ENCODE results near the gene SMCO2. TPM values are rescaled to one million over a fixed set of nuclear protein-coding genes. Genes with fewer than 3 reads are reported as not detected.

The SMCO2 gene
- total and polyA plus RNA-seq, 7 donors, result 0.15 TPM; not detected in 6

DNA sequence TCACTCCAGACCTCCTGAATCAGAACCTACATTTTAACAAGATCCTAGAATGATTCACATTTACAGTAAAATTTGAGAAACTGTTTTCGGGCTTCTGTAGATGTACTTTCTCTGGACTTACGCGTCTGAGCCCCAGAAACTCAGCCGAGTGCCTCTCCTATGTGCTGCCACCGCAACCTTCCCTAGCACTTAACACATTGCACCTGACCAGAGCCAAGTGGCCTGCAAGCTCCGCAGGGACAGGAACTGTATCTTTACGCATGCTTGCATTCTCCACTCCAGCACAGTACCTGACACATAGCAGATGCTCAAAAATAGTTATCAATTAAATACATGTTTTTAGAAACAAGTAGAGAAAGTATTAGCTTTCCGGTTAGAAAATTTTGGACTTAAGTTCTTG is 1.2 kb downstream of the SMCO2 start:
- intact Hi-C loops (cut with DNase I), result no loop called here
- no peak overlapping the region for H3K27ac ChIP-seq
- no peaks in the 10 kb centered on the region for H3K27me3 ChIP-seq
- WGBS, 2 donors, result 85 to 92% methylated on average over 8 of the region's 8 CpGs
- no peaks in the 10 kb centered on the region for H3K4me1 ChIP-seq
- H3K9me3 ChIP-seq, result peaks cover 0 to 4% (median 1%) of the 10 kb centered on the region in 4 donors
- H3K36me3 ChIP-seq, result no peaks in the 10 kb centered on the region
- no peak for TF ChIP-seq POLR2A (IDR thresholded peaks at IDR 0.05)
- TF ChIP-seq EP300 (IDR thresholded peaks at IDR 0.05), result no peak
- TF ChIP-seq POLR2AphosphoS5 (IDR thresholded peaks at IDR 0.05), result no peak
- TF ChIP-seq, protein P1, sequence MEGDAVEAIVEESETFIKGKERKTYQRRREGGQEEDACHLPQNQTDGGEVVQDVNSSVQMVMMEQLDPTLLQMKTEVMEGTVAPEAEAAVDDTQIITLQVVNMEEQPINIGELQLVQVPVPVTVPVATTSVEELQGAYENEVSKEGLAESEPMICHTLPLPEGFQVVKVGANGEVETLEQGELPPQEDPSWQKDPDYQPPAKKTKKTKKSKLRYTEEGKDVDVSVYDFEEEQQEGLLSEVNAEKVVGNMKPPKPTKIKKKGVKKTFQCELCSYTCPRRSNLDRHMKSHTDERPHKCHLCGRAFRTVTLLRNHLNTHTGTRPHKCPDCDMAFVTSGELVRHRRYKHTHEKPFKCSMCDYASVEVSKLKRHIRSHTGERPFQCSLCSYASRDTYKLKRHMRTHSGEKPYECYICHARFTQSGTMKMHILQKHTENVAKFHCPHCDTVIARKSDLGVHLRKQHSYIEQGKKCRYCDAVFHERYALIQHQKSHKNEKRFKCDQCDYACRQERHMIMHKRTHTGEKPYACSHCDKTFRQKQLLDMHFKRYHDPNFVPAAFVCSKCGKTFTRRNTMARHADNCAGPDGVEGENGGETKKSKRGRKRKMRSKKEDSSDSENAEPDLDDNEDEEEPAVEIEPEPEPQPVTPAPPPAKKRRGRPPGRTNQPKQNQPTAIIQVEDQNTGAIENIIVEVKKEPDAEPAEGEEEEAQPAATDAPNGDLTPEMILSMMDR (IDR thresholded peaks at IDR 0.05), result no peak
- no peak overlapping the region for H3K4me3 ChIP-seq
- DNase-seq, result no peak

GRCh38 chr12:27449026-27449425 is 2.5 kb downstream of the SMCO2 start:
- no peak for DNase-seq
- TF ChIP-seq POLR2A (IDR thresholded peaks at IDR 0.05) (no peak), EP300 (IDR thresholded peaks at IDR 0.05) (no peak), POLR2AphosphoS5 (IDR thresholded peaks at IDR 0.05) (no peak)
- TF ChIP-seq, protein P1 (IDR thresholded peaks at IDR 0.05), result no peak
- Histone ChIP-seq H3K4me1 (no peaks in the 10 kb centered on the region), H3K36me3 (no peaks in the 10 kb centered on the region), H3K27me3 (no peaks in the 10 kb centered on the region), H3K27ac (no peak overlapping the region), H3K9me3 (peaks cover 0 to 4% (median 1%) of the 10 kb centered on the region in 4 donors), H3K4me3 (no peak overlapping the region)
- intact Hi-C loops (cut with DNase I), result no loop called here
- WGBS, 2 donors, result 14 to 58% methylated on average over 6 of the region's 6 CpGs

DNA sequence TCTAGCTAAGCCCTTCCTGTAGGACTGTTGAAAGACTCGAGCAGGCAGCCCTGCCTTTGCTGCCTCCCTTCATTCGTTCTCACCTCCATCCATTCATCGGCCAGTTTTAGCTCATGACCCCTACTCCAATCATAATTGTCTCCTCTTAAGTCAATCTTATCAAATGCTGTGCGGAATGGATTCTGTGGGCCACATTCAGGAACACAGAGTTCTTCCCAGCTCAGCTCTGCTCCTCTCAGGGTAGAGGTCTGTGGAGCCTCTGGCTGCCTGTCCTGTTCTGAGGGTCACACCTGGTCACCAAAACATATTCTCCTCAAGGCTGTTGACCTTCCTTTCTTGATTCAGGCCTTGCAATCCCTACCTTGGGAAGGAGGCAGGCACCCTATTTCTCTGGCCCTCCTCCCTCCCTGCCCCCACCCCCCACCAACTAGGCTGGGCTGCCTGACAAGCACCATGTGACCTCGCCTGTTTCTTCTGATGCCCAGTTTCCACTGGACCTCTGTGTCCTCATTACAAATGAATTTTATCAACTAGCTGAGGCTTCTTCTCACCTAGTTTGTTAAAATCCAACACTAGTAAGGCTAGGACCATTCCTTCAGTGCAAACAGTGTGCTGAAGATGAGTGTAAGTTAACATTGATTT is 3.5 kb downstream of the SMCO2 start:
- no peaks in the 10 kb centered on the region for H3K27me3 ChIP-seq
- no peaks in the 10 kb centered on the region for H3K36me3 ChIP-seq
- TF ChIP-seq, protein P1 (IDR thresholded peaks at IDR 0.05), result no peak
- TF ChIP-seq EP300 (IDR thresholded peaks at IDR 0.05) (no peak), POLR2A (IDR thresholded peaks at IDR 0.05) (no peak), POLR2AphosphoS5 (IDR thresholded peaks at IDR 0.05) (no peak)
- WGBS, 2 donors, result 95 to 96% methylated on average over 5 of the region's 5 CpGs
- intact Hi-C loops (cut with DNase I), result no loop called here
- H3K4me1 ChIP-seq, result no peaks in the 10 kb centered on the region
- no peak overlapping the region for H3K27ac ChIP-seq
- H3K4me3 ChIP-seq, result no peak overlapping the region
- H3K9me3 ChIP-seq, result peaks cover 0 to 4% (median 1%) of the 10 kb centered on the region in 4 donors
- DNase-seq, result no peak

GRCh38 chr12:27451036-27451825 is 4.7 kb downstream of the SMCO2 start:
- Histone ChIP-seq H3K9me3 (no peaks in the 10 kb centered on the region), H3K27me3 (no peaks in the 10 kb centered on the region), H3K4me1 (no peaks in the 10 kb centered on the region), H3K27ac (no peak overlapping the region), H3K4me3 (no peak overlapping the region), H3K36me3 (no peaks in the 10 kb centered on the region)
- intact Hi-C loops (cut with DNase I), result no loop called here
- no peak for TF ChIP-seq EP300 (IDR thresholded peaks at IDR 0.05)
- TF ChIP-seq, protein P1 (IDR thresholded peaks at IDR 0.05), result no peak
- no peak for DNase-seq
- WGBS, 2 donors, result 69 to 76% methylated on average over 6 of the region's 6 CpGs
